ENCODE data around the gene BIVM. TPM values are rescaled to one million over a fixed set of nuclear protein-coding genes. Genes with fewer than 3 reads are reported as not detected.

The BIVM gene
- total RNA-seq, 2 experiments from 2014 or later: 17.3 to 18.4 TPM

GRCh38 chr13:102771298-102772041 lies 27.4 kb upstream of the BIVM start:
- no peak for TF ChIP-seq CTCF (IDR thresholded peaks at IDR 0.05)
- Mint-ChIP-seq H3K27ac (no peak overlapping the region), H3K36me3 (ENCODE audit: low read depth) (peaks cover 22% of the 10 kb centered on the region), H3K9me3 (no peaks in the 10 kb centered on the region), H3K4me3 (peak overlapping the region; percentile 88), H3K4me1 (ENCODE audit: low read depth) (peaks cover 42% of the 10 kb centered on the region), H3K27me3 (no peaks in the 10 kb centered on the region)
- ChIA-PET CTCF (interaction anchor here (0.6 kb wide), 1 partner anchor 179 kb away, joined by 4 read pairs; no protein-coding TSS in a partner anchor), POLR2A (interaction anchor here (4.8 kb wide), 1 partner anchor 74 kb away, joined by 23 read pairs; the partner anchor contains the start of gene ERCC5)
- intact Hi-C loops (cut with micrococcal nuclease): loop anchor here (5.0 to 10.0 kb wide), 3 partner anchors 76 to 377 kb away; partner anchors contain the start of genes ERCC5 and TPP2
- ATAC-seq (no peak), DNase-seq (no peak)

GRCh38 chr13:102772042-102772425 lies 26.9 kb upstream of the BIVM start:
- no peaks in the 10 kb centered on the region for H3K9me3 Mint-ChIP-seq
- CTCF ChIA-PET: interaction anchor here (0.6 kb wide), 1 partner anchor 77 kb away, joined by 3 read pairs; no protein-coding TSS in a partner anchor
- no peak for DNase-seq
- peaks cover 42% of the 10 kb centered on the region for H3K4me1 Mint-ChIP-seq (ENCODE audit: low read depth)
- H3K4me3 Mint-ChIP-seq: peak overlapping the region; percentile 88
- H3K36me3 Mint-ChIP-seq (ENCODE audit: low read depth): peaks cover 17% of the 10 kb centered on the region
- no peak overlapping the region for H3K27ac Mint-ChIP-seq
- no peak for ATAC-seq
- POLR2A ChIA-PET: interaction anchor here (4.8 kb wide), 1 partner anchor 74 kb away, joined by 23 read pairs; the partner anchor contains the start of gene ERCC5
- intact Hi-C loops (cut with micrococcal nuclease): loop anchor here (5.0 to 10.0 kb wide), 3 partner anchors 75 to 377 kb away; partner anchors contain the start of genes ERCC5 and TPP2
- no peaks in the 10 kb centered on the region for H3K27me3 Mint-ChIP-seq
- TF ChIP-seq CTCF (IDR thresholded peaks at IDR 0.05): no peak

GRCh38 chr13:102773441-102774213 lies 25.3 kb upstream of the BIVM start, which contains the start of gene TEX30:
TSS of gene TEX30 (minus strand) at chr13:102773786. CDS start at chr13:102770026, 3,760 bp downstream.
- H3K27ac Mint-ChIP-seq: peak within 1 kb of the TSS; percentile 95
- ATAC-seq: peak; percentile 97
- ChIA-PET POLR2A (interaction anchor here (0.8 to 4.8 kb wide), 16 partner anchors 10 to 182 kb away, joined by 3 to 23 read pairs (median 5); partner anchors contain the start of genes BIVM, ERCC5, POGLUT2 and TPP2), CTCF (interaction anchor here (1.0 to 2.1 kb wide), 6 partner anchors 21 to 182 kb away, joined by 3 to 11 read pairs (median 5); partner anchors contain the start of gene TPP2)
- H3K9me3 Mint-ChIP-seq: no peaks in the 10 kb centered on the region
- H3K4me1 Mint-ChIP-seq (ENCODE audit: low read depth): peaks cover 47% of the 10 kb centered on the region
- peak within 1 kb of the TSS; percentile 88 for H3K4me3 Mint-ChIP-seq
- DNase-seq: peak; percentile 84
- intact Hi-C loops (cut with micrococcal nuclease): loop anchor here (5.0 to 10.0 kb wide), 3 partner anchors 74 to 379 kb away; partner anchors contain the start of genes ERCC5 and TPP2
- peaks cover 16% of the 10 kb centered on the region for H3K36me3 Mint-ChIP-seq (ENCODE audit: low read depth)
- TF ChIP-seq CTCF (IDR thresholded peaks at IDR 0.05): no peak
- no peaks in the 10 kb centered on the region for H3K27me3 Mint-ChIP-seq

- peak overlapping the region; percentile 95 for H3K27ac Mint-ChIP-seq
- peaks cover 52% of the 10 kb centered on the region for H3K4me1 Mint-ChIP-seq (ENCODE audit: low read depth)
- peak overlapping the region; percentile 88 for H3K4me3 Mint-ChIP-seq
- ChIA-PET POLR2A (interaction anchor here (0.8 to 4.8 kb wide), 14 partner anchors 9 to 182 kb away, joined by 3 to 23 read pairs (median 5); partner anchors contain the start of genes ERCC5 and TPP2), CTCF (interaction anchor here (1.0 to 2.1 kb wide), 6 partner anchors 20 to 182 kb away, joined by 3 to 11 read pairs (median 5); partner anchors contain the start of gene TPP2)
- no peaks in the 10 kb centered on the region for H3K9me3 Mint-ChIP-seq
- DNase-seq (peak; percentile 3), ATAC-seq (no peak)
- H3K36me3 Mint-ChIP-seq (ENCODE audit: low read depth): peaks cover 16% of the 10 kb centered on the region
- H3K27me3 Mint-ChIP-seq: no peaks in the 10 kb centered on the region
- intact Hi-C loops (cut with micrococcal nuclease): loop anchor here (5.0 to 10.0 kb wide), 3 partner anchors 73 to 379 kb away; partner anchors contain the start of genes ERCC5 and TPP2
- no peak for TF ChIP-seq CTCF (IDR thresholded peaks at IDR 0.05)
These were observed 24.7 kb upstream of the BIVM start for GRCh38 chr13:102774214-102774568.

All from activated CD8-positive, alpha-beta T cell treated with anti-CD3 and anti-CD28 coated beads for 36 hours (primary cell).